Fibroblast of upper back skin (primary cell): Measurements from ENCODE around the gene TTN.
A peak's percentile ranks its signal among the peaks of the same experiment; 100 is the strongest.

Source experiments
- DNase-seq: peaks from one replicate; pipeline ENCODE4 v3.0.0-alpha.2; 2013

The TTN gene

GRCh38 chr2:178810422-178810821 is 3.2 kb upstream of the TTN start:
- no peak for DNase-seq

- no peak for DNase-seq
These were observed 680 bp downstream of the TTN start for GRCh38 chr2:178806543-178806942.

GRCh38 chr2:178805457-178805856 is 1.8 kb downstream of the TTN start:
- no peak for DNase-seq

GRCh38 chr2:178804791-178805190 is 2.4 kb downstream of the TTN start:
- DNase-seq: no peak

- DNase-seq: no peak
These were observed 6.7 kb downstream of the TTN start for GRCh38 chr2:178800510-178800909.

- DNase-seq: no peak
These were observed 7.9 kb downstream of the TTN start for GRCh38 chr2:178799305-178799704.

- peak; percentile 55 for DNase-seq
These were observed 11.0 kb downstream of the TTN start for GRCh38 chr2:178796079-178796677.

- DNase-seq: no peak
These were observed 19.3 kb downstream of the TTN start for GRCh38 chr2:178787934-178788333.

- no peak for DNase-seq
These were observed 20.1 kb downstream of the TTN start for GRCh38 chr2:178787155-178787554.

GRCh38 chr2:178783889-178784288 is 23.3 kb downstream of the TTN start:
- no peak for DNase-seq

GRCh38 chr2:178782236-178782635 is 25.0 kb downstream of the TTN start:
- no peak for DNase-seq

GRCh38 chr2:178777577-178777976 is 29.6 kb downstream of the TTN start:
- no peak for DNase-seq

GRCh38 chr2:178776751-178777150 is 30.5 kb downstream of the TTN start:
- DNase-seq: no peak

GRCh38 chr2:178775975-178776374 is 31.2 kb downstream of the TTN start:
- no peak for DNase-seq

GRCh38 chr2:178770518-178770917 is 36.7 kb downstream of the TTN start:
- no peak for DNase-seq

GRCh38 chr2:178767094-178768060 is 39.8 kb downstream of the TTN start:
- no peak for DNase-seq

GRCh38 chr2:178764097-178764496 is 43.1 kb downstream of the TTN start:
- DNase-seq: no peak

GRCh38 chr2:178761759-178762371 is 45.4 kb downstream of the TTN start:
- peak; percentile 46 for DNase-seq

GRCh38 chr2:178756843-178757242 is 50.4 kb downstream of the TTN start:
- DNase-seq: peak; percentile 57

- DNase-seq: peak; percentile 19
These were observed 50.9 kb downstream of the TTN start for GRCh38 chr2:178756343-178756742.

GRCh38 chr2:178747767-178748166 is 59.5 kb downstream of the TTN start:
- DNase-seq: peak; percentile 15

GRCh38 chr2:178734518-178734917 is 72.7 kb downstream of the TTN start:
- DNase-seq: no peak

GRCh38 chr2:178733975-178734374 is 73.2 kb downstream of the TTN start:
- no peak for DNase-seq

- DNase-seq: no peak
These were observed 74.3 kb downstream of the TTN start for GRCh38 chr2:178732913-178733312.
